ENCODE data around the gene LIPG.
"Not testable (repeated sequence)": the region's sequence is repeated elsewhere in the genome, so short reads cannot be mapped to it uniquely, and the experiment has no call there.

LIPG gene

GRCh38 chr18:49546719-49547273, 15.1 kb upstream of the LIPG start:
- DNase-seq = no peak

- no peak for DNase-seq
Observed at GRCh38 chr18:49547701-49548100, 14.2 kb upstream of the LIPG start.

GRCh38 chr18:49548229-49548636, 13.6 kb upstream of the LIPG start:
- DNase-seq = no peak

GRCh38 chr18:49550621-49551339, 11.1 kb upstream of the LIPG start:
- DNase-seq = no peak

GRCh38 chr18:49553003-49553402, 8.9 kb upstream of the LIPG start:
- DNase-seq = no peak

- DNase-seq = no peak
Observed at GRCh38 chr18:49555641-49556040, 6.2 kb upstream of the LIPG start.

GRCh38 chr18:49558356-49558755, 3.5 kb upstream of the LIPG start:
- no peak for DNase-seq

GRCh38 chr18:49559326-49559931, 2.4 kb upstream of the LIPG start:
- not testable (repeated sequence) for DNase-seq

- DNase-seq = no peak
Observed at GRCh38 chr18:49560277-49560623, 1.6 kb upstream of the LIPG start.

- peak; percentile 58 for DNase-seq
Observed at GRCh38 chr18:49560624-49561288, 1.1 kb upstream of the LIPG start.

- no peak for DNase-seq
Observed at GRCh38 chr18:49562481-49563129, 748 bp downstream of the LIPG start.

- no peak for DNase-seq
Observed at GRCh38 chr18:49563130-49563540, 1.3 kb downstream of the LIPG start.

- no peak for DNase-seq
Observed at GRCh38 chr18:49563701-49564517, 2.1 kb downstream of the LIPG start.

GRCh38 chr18:49564518-49564834, 2.6 kb downstream of the LIPG start:
- DNase-seq = no peak

GRCh38 chr18:49565101-49565500, 3.2 kb downstream of the LIPG start:
- no peak for DNase-seq

GRCh38 chr18:49565612-49566011, 3.8 kb downstream of the LIPG start:
- peak; percentile 54 for DNase-seq

GRCh38 chr18:49566217-49566770, 4.4 kb downstream of the LIPG start:
- no peak for DNase-seq

- DNase-seq = no peak
Observed at GRCh38 chr18:49566985-49567384, 5.1 kb downstream of the LIPG start.

- DNase-seq = no peak
Observed at GRCh38 chr18:49569724-49570123, 7.9 kb downstream of the LIPG start.

GRCh38 chr18:49570836-49571235, 9.0 kb downstream of the LIPG start:
- no peak for DNase-seq

- no peak for DNase-seq
Observed at GRCh38 chr18:49572611-49573345, 10.9 kb downstream of the LIPG start.

GRCh38 chr18:49573835-49574234, 12.0 kb downstream of the LIPG start:
- DNase-seq = no peak

All from left hindlimb (tissue), 1 donor.